EL (cell line): Measurements from ENCODE around the gene ZNF35.
A peak's percentile ranks its signal among the peaks of the same experiment; 100 is the strongest.
"Not testable (repeated sequence)": the region's sequence is repeated elsewhere in the genome, so short reads cannot be mapped to it uniquely, and the experiment has no call there.

Experiments
- DNase-seq: peaks from one replicate; pipeline ENCODE4 v3.0.0-alpha.2; 2016

The ZNF35 gene

DNA sequence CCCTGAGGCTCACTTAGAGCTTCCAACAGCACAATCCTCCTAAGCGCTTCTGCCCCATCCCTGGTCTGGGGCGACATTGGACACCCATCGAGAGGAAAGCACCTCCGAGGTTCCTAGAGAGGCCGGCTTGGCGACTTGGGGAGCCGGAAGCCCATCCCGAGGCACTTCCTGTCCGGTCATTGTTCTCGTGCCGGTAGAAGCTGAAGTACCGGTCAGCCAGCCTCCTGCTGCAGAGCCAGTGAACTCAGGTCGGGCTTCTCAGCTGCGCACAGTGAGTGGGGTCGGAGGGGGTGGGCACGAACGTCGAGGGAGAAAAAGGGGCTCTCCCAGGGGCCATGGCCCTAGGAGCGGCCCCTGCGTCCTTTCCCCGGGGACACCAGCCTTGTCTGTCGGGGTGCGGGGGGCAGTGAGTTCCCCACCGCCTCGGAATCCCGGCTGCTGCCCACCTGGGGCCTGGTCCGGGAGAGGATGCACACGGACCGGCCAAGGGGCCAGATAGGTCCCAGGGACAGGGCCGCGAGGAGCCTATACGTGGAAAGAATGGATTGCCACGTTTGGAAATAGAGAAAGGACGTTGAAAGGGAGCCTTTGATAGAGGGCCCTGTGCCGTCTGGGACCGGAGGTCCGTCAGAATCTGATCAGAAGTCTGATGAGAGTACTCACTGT is at the start of gene ZNF35:
TSS of gene ZNF35 (plus strand) at position 169 of the 666 bp plus-strand sequence. CDS start 2,336 bp downstream, outside the sequence.
- peak; percentile 89 for DNase-seq

- no peak for DNase-seq
Observed at GRCh38 chr3:44601749-44602148, 46.8 kb upstream of the ZNF35 start.

- DNase-seq = no peak
Observed at GRCh38 chr3:44612678-44613077, 35.9 kb upstream of the ZNF35 start.

DNA sequence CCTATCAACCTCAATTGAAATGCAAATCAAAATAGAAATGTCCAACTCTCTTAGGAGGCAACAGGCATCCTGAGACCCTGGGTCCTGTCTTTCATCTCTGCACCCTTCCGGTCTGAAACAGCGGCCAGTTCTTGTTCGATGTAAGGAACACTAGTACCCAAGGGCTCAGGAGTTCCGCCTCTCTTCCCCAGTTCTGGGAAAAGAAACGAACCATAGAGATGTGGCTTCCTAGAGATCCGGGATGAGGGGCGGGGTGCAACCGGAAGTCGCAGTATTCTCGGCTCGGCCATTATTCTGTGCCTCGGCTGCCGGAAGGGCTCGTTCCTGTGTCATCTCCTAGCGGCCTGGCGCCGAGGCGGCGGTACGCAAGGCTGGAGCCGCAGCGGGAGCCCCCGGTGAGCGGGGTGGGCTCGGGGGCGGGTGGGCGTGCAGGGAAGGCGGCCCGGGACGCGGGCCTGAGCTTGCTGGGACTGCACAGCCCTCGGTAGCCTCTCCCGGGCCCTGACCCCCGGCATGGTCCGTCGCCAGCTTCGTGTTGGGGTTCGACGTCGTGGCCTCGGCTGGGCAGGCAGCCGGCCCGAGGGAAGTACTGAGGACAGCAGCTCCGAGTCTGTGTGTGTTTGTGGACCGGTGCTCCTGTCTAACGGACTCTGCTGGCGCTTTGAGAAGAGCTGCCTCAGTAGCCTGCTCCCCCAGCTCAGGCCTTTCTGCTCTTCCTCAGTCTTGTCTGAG is 23.6 kb upstream of the ZNF35 start, which contains the start of gene ZNF197:
TSS of gene ZNF197 (plus strand) at position 288 of the 732 bp plus-strand sequence. CDS start 4,119 bp downstream, outside the sequence.
- peak; percentile 95 for DNase-seq

DNA sequence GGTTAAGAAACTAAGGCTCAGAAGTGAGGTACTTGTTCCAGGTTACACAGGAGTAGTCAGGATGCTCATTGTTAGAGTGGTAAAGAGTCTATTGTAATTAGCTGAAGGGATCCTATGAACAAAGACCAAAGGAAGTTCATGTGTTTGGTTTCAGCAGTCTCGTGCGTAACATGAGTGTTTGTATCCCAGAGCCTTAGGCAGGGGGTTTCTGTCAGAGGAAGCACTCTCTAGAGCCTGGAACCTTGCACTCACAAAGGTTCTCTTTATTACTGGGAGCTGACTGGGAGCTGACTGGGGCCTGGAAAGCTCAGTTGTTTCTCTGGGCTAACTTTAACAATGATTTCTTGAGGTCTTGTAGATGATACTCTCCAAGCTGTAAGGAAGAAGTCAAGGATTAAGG is 19.8 kb upstream of the ZNF35 start:
- DNase-seq = no peak

GRCh38 chr3:44632193-44632592 is 16.3 kb upstream of the ZNF35 start:
- no peak for DNase-seq

- no peak for DNase-seq
Observed at GRCh38 chr3:44642337-44642736, 6.2 kb upstream of the ZNF35 start.

DNA sequence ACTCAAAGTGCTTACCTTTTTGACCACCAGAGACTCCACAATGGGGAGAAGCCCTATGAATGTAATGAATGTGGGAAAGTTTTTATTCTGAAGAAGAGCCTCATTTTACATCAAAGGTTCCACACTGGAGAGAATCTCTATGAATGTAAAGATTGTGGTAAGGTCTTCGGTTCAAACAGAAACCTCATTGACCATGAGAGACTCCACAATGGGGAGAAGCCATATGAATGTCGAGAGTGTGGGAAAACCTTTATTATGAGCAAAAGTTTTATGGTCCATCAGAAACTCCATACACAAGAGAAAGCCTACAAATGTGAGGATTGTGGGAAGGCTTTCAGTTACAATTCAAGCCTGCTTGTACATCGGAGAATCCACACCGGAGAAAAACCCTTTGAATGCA is 5.5 kb upstream of the ZNF35 start:
- no peak for DNase-seq

GRCh38 chr3:44647771-44648170 is 761 bp upstream of the ZNF35 start:
- no peak for DNase-seq

DNA sequence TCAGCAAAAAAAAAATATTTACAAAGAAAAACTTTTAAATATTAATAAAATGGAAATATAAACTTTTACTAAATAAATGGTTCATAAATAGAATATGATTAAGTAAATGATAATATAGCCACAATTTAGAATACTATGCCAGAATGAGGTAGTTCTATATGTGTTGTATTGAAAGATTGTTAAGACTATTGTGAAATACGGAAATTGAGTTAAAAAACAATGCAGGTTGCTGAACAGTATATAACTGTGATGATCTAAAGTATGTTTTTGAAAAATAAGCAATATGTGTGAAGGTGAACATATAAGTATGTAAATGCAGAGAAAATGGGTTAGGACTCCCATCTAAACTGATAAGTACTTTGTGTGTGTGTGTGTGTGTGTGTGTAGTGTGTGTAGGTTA is 1.2 kb downstream of the ZNF35 start:
- no peak for DNase-seq

- DNase-seq = no peak
Observed at GRCh38 chr3:44654039-44654438, 5.5 kb downstream of the ZNF35 start.

DNA sequence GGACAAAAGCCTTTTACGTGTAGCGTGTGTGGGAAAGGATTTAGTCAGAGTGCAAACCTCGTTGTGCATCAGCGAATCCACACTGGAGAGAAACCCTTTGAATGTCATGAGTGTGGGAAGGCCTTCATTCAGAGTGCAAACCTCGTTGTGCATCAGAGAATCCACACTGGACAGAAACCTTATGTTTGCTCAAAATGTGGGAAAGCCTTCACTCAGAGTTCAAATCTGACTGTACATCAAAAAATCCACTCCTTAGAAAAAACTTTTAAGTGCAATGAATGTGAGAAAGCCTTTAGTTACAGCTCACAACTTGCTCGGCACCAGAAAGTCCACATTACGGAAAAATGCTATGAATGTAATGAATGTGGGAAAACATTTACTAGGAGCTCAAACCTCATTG is 10.5 kb downstream of the ZNF35 start:
- DNase-seq = no peak

DNA sequence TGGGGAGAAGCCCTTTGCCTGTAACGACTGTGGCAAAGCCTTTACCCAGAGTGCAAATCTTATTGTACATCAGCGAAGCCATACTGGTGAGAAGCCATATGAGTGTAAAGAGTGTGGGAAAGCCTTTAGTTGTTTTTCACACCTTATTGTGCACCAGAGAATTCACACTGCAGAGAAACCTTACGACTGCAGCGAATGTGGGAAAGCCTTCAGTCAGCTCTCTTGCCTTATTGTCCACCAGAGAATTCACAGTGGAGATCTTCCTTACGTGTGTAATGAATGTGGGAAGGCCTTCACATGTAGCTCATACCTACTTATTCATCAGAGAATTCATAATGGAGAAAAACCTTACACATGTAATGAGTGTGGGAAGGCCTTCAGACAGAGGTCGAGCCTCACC is 10.9 kb downstream of the ZNF35 start:
- no peak for DNase-seq

- no peak for DNase-seq
Observed at GRCh38 chr3:44661189-44661588, 12.7 kb downstream of the ZNF35 start.

DNA sequence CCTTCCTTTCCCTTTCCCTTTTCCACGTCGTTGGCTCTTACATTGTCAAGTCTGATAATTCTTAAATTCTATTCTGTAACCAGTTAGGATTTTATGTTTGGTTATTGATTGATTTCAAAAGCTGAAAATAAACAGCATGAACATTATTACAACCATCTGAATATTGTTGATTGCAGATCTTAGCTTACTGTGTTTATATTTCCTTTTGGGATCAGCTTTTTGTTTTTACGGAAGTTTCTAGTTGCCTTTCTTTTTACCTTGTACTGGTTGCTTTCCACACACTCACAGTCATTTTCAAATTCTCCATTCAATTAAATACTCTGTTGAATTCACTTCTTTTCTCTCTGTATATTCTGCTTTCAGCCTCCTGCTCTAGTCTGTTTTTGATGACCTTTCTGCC is 16.6 kb downstream of the ZNF35 start:
- no peak for DNase-seq

DNA sequence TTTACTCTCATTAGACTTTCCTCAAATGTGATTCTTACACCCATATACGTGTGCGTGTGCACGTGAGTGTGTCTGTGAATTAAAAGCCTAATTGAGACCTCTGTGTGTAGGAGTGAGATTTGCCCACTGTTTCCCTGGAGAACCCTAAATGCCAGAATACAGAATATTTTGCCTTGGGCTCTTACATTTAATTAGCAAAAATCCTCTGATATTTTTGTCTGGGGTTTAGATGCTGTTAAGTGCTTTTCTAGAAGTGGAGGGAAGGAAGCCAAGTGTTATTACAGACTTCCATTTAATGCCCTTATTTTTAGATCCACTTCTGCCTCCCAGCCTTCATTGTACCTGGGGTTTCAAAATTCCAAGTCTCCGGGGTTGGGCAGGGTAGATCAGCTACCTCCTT is 17.8 kb downstream of the ZNF35 start:
- DNase-seq = no peak

- no peak for DNase-seq
Observed at GRCh38 chr3:44669760-44670159, 21.2 kb downstream of the ZNF35 start.

GRCh38 chr3:44673466-44673865 is 24.9 kb downstream of the ZNF35 start:
- not testable (repeated sequence) for DNase-seq

GRCh38 chr3:44674211-44674610 is 25.7 kb downstream of the ZNF35 start:
- DNase-seq = no peak

GRCh38 chr3:44678480-44679116 is 30.1 kb downstream of the ZNF35 start:
- DNase-seq = no peak

GRCh38 chr3:44680921-44681455 is 32.5 kb downstream of the ZNF35 start:
- DNase-seq = no peak

DNA sequence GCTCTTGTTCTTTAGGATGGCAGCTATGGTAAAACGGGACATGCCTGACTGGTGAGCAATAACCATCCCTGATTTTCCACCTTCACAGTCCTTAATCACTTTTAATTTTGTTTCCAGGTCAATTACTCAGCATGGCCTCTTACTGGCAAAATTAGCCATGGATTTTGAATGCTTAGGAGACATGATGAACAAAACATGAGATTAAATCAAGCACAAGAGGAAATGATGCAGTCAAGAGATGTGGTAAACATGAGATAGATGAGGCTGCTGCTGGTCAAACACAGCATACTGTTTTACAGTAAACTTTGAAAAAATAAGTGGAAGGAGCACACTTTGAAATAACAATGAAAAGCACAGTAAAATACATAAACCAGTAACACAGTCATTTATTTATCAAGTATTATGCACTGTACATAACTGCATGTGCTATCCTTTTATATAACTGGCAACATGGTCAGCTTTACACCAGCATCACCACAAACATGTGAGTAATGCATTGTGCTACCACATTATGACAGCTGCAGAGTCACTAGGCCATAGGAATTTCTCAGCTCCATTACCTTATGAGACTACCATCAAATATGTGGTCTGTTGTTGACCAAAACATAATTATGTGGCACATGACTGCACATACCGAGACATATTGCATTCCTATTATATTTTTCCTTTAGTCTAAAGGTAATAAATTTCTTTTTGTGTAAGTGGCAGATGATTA is 33.8 kb downstream of the ZNF35 start:
- DNase-seq = peak; percentile 64
